ENCODE results near the gene ECSCR.
A peak's percentile ranks its signal among the peaks of the same experiment; 100 is the strongest.

ECSCR gene

GRCh38 chr5:139435676-139436075, 26.9 kb downstream of the ECSCR start:
- no peak for TF ChIP-seq TAF1 (IDR thresholded peaks at IDR 0.05; ENCODE audit: borderline replicate concordance, low read depth, low read length)
- TF ChIP-seq POLR2AphosphoS5 (IDR thresholded peaks at IDR 0.05; ENCODE audit: low read depth, low read length) = no peak
- no peak for TF ChIP-seq POLR2A (IDR thresholded peaks at IDR 0.05; ENCODE audit: low read depth, low read length)
- DNase-seq (ENCODE audit: insufficient read length) (no peak), FAIRE-seq (no peak)

GRCh38 chr5:139431706-139432105, 30.8 kb downstream of the ECSCR start:
- FAIRE-seq = no peak
- TF ChIP-seq POLR2A (IDR thresholded peaks at IDR 0.05; ENCODE audit: low read depth, low read length) (no peak), POLR2AphosphoS5 (IDR thresholded peaks at IDR 0.05; ENCODE audit: low read depth, low read length) (no peak), TAF1 (IDR thresholded peaks at IDR 0.05; ENCODE audit: borderline replicate concordance, low read depth, low read length) (no peak)
- DNase-seq (ENCODE audit: insufficient read length) = no peak

- DNase-seq (ENCODE audit: insufficient read length) (no peak), FAIRE-seq (no peak)
- TF ChIP-seq TAF1 (IDR thresholded peaks at IDR 0.05; ENCODE audit: borderline replicate concordance, low read depth, low read length) (no peak), POLR2AphosphoS5 (IDR thresholded peaks at IDR 0.05; ENCODE audit: low read depth, low read length) (no peak), POLR2A (IDR thresholded peaks at IDR 0.05; ENCODE audit: low read depth, low read length) (no peak)
Measured at GRCh38 chr5:139430015-139430414, 32.5 kb downstream of the ECSCR start.

GRCh38 chr5:139426203-139426885, 36.2 kb downstream of the ECSCR start:
- FAIRE-seq = no peak
- DNase-seq (ENCODE audit: insufficient read length) = no peak
- TF ChIP-seq POLR2AphosphoS5 (IDR thresholded peaks at IDR 0.05; ENCODE audit: low read depth, low read length) (no peak), POLR2A (IDR thresholded peaks at IDR 0.05; ENCODE audit: low read depth, low read length) (no peak), TAF1 (IDR thresholded peaks at IDR 0.05; ENCODE audit: borderline replicate concordance, low read depth, low read length) (no peak)

GRCh38 chr5:139425497-139425896, 37.0 kb downstream of the ECSCR start:
- FAIRE-seq (no peak), DNase-seq (ENCODE audit: insufficient read length) (no peak)
- TF ChIP-seq POLR2A (IDR thresholded peaks at IDR 0.05; ENCODE audit: low read depth, low read length) (no peak), TAF1 (IDR thresholded peaks at IDR 0.05; ENCODE audit: borderline replicate concordance, low read depth, low read length) (no peak), POLR2AphosphoS5 (IDR thresholded peaks at IDR 0.05; ENCODE audit: low read depth, low read length) (no peak)

GRCh38 chr5:139422307-139422893, 40.1 kb downstream of the ECSCR start:
- no peak for TF ChIP-seq POLR2AphosphoS5 (IDR thresholded peaks at IDR 0.05; ENCODE audit: low read depth, low read length)
- TF ChIP-seq TAF1 (IDR thresholded peaks at IDR 0.05; ENCODE audit: borderline replicate concordance, low read depth, low read length) = no peak
- TF ChIP-seq POLR2A (IDR thresholded peaks at IDR 0.05; ENCODE audit: low read depth, low read length) = no peak
- FAIRE-seq (peak; percentile 80), DNase-seq (ENCODE audit: insufficient read length) (no peak)

- no peak for FAIRE-seq
- TF ChIP-seq TAF1 (IDR thresholded peaks at IDR 0.05; ENCODE audit: borderline replicate concordance, low read depth, low read length) (no peak), POLR2AphosphoS5 (IDR thresholded peaks at IDR 0.05; ENCODE audit: low read depth, low read length) (no peak), POLR2A (IDR thresholded peaks at IDR 0.05; ENCODE audit: low read depth, low read length) (no peak)
- DNase-seq (ENCODE audit: insufficient read length) = no peak
Measured at GRCh38 chr5:139419226-139420192, 43.0 kb downstream of the ECSCR start.

- FAIRE-seq (no peak), DNase-seq (ENCODE audit: insufficient read length) (no peak)
- TF ChIP-seq POLR2AphosphoS5 (IDR thresholded peaks at IDR 0.05; ENCODE audit: low read depth, low read length) (no peak), POLR2A (IDR thresholded peaks at IDR 0.05; ENCODE audit: low read depth, low read length) (no peak), TAF1 (IDR thresholded peaks at IDR 0.05; ENCODE audit: borderline replicate concordance, low read depth, low read length) (no peak)
Measured at GRCh38 chr5:139418793-139419192, 43.8 kb downstream of the ECSCR start.

GRCh38 chr5:139417214-139417613, 45.3 kb downstream of the ECSCR start:
- FAIRE-seq (no peak), DNase-seq (ENCODE audit: insufficient read length) (no peak)
- TF ChIP-seq TAF1 (IDR thresholded peaks at IDR 0.05; ENCODE audit: borderline replicate concordance, low read depth, low read length) = no peak
- TF ChIP-seq POLR2A (IDR thresholded peaks at IDR 0.05; ENCODE audit: low read depth, low read length) = no peak
- no peak for TF ChIP-seq POLR2AphosphoS5 (IDR thresholded peaks at IDR 0.05; ENCODE audit: low read depth, low read length)

- FAIRE-seq (no peak), DNase-seq (ENCODE audit: insufficient read length) (no peak)
- TF ChIP-seq TAF1 (IDR thresholded peaks at IDR 0.05; ENCODE audit: borderline replicate concordance, low read depth, low read length) = no peak
- TF ChIP-seq POLR2A (IDR thresholded peaks at IDR 0.05; ENCODE audit: low read depth, low read length) = no peak
- TF ChIP-seq POLR2AphosphoS5 (IDR thresholded peaks at IDR 0.05; ENCODE audit: low read depth, low read length) = no peak
Measured at GRCh38 chr5:139416651-139417050, 45.9 kb downstream of the ECSCR start.

GRCh38 chr5:139415869-139416268, 46.7 kb downstream of the ECSCR start:
- TF ChIP-seq POLR2A (IDR thresholded peaks at IDR 0.05; ENCODE audit: low read depth, low read length) (no peak), TAF1 (IDR thresholded peaks at IDR 0.05; ENCODE audit: borderline replicate concordance, low read depth, low read length) (no peak), POLR2AphosphoS5 (IDR thresholded peaks at IDR 0.05; ENCODE audit: low read depth, low read length) (no peak)
- FAIRE-seq (no peak), DNase-seq (ENCODE audit: insufficient read length) (no peak)
